Jurkat, Clone E6-1 (cell line): ENCODE measurements around the gene COL11A1.
"Not testable (repeated sequence)": the region's sequence is repeated elsewhere in the genome, so short reads cannot be mapped to it uniquely, and the experiment has no call there.

Source experiments
- DNase-seq: peaks from one replicate; pipeline ENCODE4 v3.0.0-alpha.2; 2011; ENCODE audit warnings: low read depth, low spot score
- H3K4me3 ChIP-seq: 2 replicates; pipeline ENCODE4 v1.5.1; 2011; ENCODE audit warnings: mild to moderate bottlenecking, low read length, control low read depth, moderate library complexity

The COL11A1 gene

DNA sequence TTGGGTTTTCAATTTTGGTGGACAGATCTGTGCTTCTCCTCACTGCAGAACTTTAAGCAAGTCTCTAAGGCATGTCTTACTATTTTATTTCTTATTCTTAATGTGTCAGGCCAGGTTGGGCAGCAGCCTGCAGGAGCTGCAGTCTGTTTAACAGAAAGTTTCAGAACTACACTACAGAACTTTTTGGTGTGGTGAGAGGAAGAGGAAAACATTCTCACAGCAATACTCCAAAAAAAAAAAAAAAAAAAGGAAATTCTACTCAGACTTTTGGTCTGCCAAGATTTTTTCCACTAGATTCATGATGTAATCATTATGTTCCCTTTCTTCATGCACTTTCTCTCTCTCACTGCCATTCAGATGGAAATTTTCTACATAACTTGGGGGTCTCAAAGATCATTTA is 255.2 kb downstream of the COL11A1 start:
- no peak for DNase-seq
- no peak overlapping the region for H3K4me3 ChIP-seq

DNA sequence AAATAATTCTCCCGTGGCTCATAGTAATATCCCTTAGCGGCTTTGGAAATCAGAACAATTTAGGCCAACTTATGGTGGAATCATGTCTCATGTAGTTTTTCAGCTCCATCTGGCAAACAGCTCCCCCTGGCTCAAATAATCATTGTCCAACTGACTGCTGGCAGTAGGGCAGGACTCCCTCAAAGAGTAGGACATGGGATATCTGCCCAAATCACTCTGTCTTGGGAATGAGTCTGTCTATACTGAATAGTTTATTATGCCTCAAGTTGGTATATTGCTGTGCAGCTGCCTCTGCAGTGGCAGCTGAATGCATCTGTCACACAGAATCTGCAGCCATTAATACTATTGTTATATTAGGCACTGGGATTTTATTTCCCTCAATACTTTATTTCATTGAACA is 255.7 kb downstream of the COL11A1 start:
- H3K4me3 ChIP-seq = no peak overlapping the region
- no peak for DNase-seq

DNA sequence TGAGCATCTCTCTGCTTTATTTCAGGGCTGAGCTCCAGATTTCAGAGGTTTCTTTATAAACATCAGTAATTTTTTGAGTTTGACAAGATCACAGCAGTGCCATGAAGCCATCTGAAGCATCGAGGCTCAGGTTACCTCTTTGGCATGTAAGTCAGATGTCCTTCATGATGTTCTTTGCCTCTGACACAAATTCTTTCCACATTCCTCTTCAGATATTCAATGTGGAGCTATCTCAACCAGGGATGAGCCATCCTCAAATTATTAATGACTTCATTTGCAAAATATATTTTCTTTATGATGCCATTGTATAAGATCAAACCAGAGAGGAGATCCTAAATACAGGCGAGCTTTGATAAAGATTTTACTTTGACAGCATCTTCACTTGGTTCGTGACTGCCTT is 256.7 kb downstream of the COL11A1 start:
- no peak overlapping the region for H3K4me3 ChIP-seq
- DNase-seq = no peak

DNA sequence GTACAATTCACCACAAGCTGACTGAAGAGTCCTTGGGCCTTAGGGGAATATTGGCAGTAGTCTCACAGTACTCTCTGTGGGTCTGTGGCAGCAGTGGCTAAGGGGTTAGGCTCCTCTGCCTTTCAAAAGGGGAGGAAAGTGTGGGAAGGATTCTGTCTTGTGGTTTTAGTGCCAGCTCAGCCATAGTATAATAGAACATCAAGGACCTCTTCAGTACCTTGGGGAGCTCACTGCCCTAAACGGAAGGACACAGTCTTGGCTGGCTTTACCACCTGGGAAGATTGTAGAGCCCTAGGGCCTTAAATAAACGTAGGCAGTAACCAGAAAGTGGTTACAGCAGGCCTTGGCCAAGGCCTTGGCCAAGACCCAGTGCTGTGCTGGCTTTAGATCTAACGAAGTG is 265.7 kb downstream of the COL11A1 start:
- no peak for DNase-seq
- H3K4me3 ChIP-seq = no peak overlapping the region

DNA sequence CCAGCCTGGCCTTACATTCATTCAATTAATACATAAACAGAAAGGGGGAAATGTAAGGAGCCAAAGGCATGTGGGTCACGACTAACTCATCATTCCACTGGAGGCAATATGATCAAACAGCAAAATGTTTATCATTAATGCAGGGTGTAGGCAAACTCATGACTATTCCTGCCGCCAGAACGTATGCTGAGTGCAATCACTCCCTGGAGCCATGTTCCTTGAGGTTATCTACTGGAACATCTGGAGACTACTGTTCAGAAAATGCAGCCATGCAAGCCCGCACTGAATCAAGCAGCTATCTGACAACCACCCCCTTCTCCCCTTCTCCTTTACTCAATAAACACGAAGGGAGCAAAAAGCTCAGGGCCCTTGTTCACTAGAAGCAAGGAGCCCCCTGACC is 267.6 kb downstream of the COL11A1 start:
- no peak for DNase-seq
- H3K4me3 ChIP-seq = no peak overlapping the region

DNA sequence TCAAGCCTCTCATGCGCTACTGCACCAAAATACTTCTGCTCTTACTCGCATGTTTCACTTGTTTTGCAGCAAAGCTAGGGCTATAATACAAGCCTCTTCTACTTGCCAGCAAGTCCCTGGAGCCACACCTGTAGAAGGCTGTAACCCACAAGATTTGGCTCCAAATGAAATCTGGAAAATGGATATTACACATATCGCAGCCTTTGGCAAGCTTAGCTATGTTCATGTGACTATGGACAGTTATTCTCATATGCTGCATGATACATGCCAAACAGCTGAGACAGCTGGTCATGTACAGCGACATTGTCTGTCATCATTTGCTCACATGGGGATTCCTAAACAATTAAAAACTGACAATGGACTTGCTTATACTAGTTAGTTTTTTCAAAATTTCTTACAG is 270.3 kb downstream of the COL11A1 start:
- H3K4me3 ChIP-seq = no peak overlapping the region
- no peak for DNase-seq

DNA sequence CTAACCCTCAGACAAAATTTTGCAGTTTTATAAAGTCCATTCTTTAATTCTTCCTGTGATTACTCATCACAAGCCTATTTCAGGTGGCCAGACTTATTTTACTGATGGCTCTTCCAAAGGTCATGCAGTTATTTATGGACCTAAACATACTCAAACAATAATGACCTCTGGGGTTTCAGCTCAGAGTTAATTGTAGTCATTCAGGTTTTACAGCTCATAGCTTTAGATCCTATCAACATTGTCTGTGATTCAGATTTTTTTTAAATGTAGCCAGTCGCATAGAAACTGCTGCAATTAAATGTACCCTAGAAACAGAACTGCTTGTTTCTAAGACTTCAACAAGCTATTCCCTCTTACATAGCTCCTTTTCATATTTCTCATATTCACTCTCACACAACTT is 270.8 kb downstream of the COL11A1 start:
- no peak overlapping the region for H3K4me3 ChIP-seq
- DNase-seq = no peak

DNA sequence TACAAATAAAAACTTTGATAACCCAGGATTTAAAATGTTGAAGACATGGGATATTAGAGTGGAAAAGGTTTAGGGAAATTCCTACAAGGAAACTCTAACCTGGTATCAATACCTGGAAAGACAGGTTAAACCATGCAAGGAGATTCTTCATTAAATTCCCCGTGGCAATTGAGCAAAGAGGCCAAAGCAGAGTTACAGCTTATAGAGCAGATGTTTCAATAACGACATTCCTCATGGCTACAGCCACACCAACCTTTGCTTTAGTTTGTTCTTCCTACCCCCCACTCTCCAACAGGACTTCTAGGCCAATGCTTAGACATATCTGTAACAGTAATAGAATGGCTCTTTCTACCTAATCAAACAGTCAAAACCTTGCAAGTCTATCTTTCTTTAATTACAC is 271.3 kb downstream of the COL11A1 start:
- no peak overlapping the region for H3K4me3 ChIP-seq
- DNase-seq = no peak

DNA sequence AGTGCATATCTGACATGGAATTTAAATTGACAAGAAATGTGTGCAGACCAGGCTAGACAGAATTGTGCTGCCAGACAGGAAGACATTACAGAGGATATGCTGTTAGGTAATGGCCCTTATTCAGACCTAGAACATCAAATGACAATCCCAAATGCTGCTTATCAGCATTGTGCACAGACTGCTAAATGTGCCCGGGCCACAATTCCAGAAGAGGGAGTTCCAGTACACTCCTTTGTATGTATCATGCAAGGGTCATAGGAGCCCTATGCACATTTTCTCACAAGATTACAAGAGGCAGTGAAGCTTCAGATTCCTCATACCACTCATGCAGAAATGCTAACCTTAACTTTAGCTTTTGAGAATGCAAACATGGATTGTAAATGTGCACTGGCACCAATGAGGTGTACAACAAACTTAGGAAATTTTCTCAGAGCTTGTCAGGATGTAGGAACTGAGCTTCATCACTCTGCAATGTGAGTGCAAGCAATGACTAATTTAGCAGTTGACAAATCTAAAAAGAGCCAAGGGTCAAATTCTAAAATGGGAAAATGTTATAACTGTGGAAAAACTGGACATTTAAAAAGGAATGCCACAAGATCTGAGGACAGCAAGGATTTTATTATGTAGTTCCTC is 273.5 kb downstream of the COL11A1 start:
- DNase-seq = no peak
- no peak overlapping the region for H3K4me3 ChIP-seq

DNA sequence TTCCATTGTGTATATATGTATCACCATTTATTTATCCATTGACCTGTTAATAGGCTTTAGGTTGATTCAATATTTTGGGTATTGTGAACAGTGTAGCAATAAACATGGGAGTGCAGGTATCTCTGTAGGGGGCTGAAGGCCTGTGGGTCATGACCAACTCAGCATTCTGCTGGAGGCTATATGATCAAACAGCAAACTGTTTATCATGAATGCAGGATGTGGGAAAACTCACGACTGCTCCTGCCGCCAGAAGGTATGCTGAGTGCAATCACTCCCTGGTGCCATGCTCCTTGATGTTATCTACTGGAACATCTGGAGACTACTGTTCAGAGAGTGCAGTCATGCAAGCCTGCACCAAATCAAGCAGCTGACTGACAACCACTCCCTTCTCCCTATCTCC is 275.2 kb downstream of the COL11A1 start:
- peak; percentile 47 for DNase-seq
- no peak overlapping the region for H3K4me3 ChIP-seq

DNA sequence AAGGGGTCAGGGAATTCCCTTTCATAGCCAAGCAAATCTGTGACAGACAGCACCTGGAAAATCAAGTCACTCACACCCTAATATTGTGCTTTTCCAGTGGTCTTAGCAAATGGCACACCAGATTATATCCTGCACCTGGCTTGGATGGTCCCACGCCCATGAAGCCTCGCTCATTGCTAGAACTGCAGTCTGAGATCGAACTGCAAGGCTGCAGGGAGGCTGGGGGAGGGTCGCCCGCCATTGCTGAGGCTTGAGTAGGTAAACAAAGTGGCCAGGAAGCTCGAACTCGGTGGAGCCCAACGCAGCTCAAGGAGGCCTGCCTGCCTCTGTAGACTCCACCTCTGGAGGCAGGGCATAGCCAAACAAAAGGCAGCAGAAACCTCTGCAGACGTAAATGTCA is 281.6 kb downstream of the COL11A1 start:
- not testable (repeated sequence) for DNase-seq, H3K4me3 ChIP-seq
